Esophagus squamous epithelium (tissue), 5 donors: ENCODE data around the gene CAP2. TPM values are rescaled to one million over a fixed set of nuclear protein-coding genes. Genes with fewer than 3 reads are reported as not detected.

Experiments
- DNase-seq: peaks from one replicate; lab custom pipeline; 2025; lab: John Stamatoyannopoulos, UW
- H3K27ac ChIP-seq, 4 donors: fragments of 200-600 bp; sonication (generic); one replicate each; pipeline ENCODE4 v1.5.1; 2016 to 2019; ENCODE audit warnings: mild to moderate bottlenecking in 1 of 4
- H3K27me3 ChIP-seq, 4 donors: fragments of 200-600 bp; sonication (generic); 1 replicate in 3 of 4; 2 replicates in 1 of 4; pipeline versions ENCODE4 v1.5.1 to v1.6.0; 2017 to 2021; ENCODE audit warnings: antibody characterized with exemption in 1 of 4
- H3K36me3 ChIP-seq, 3 donors: fragments of 200-600 bp; sonication (generic); one replicate each; pipeline ENCODE4 v1.5.1; 2016 to 2019
- H3K4me1 ChIP-seq, 3 donors: fragments of 200-600 bp; sonication (generic); one replicate each; pipeline ENCODE4 v1.5.1; 2017 to 2019
- H3K4me3 ChIP-seq, 4 donors: fragments of 200-600 bp; sonication (generic); 1 replicate in 3 of 4; 2 replicates in 1 of 4; pipeline ENCODE4 v1.5.1; 2016 to 2019; ENCODE audit warnings: mild to moderate bottlenecking in 2 of 4, moderate library complexity in 1 of 4
- H3K9me3 ChIP-seq, 3 donors: fragments of 200-600 bp; sonication (generic); one replicate each; pipeline ENCODE4 v1.5.1; 2016 to 2019
- POLR2A ChIP-seq, 4 donors: fragments of 450-650 bp; IDR thresholded peaks; one replicate each; pipeline ENCODE4 v1.6.1; 2017; ENCODE audit warnings: antibody characterized with exemption in 4 of 4, mild to moderate bottlenecking in 4 of 4, moderate library complexity in 3 of 4
- WGBS, 2 donors: methylation state at CpG; one replicate each; pipeline ENCODE4 v1.1.5; 2018; 5-methylcytosine and 5-hydroxymethylcytosine counted together
- intact Hi-C: fragments of 100-400 bp; cut with DNase I; formaldehyde crosslinking; loops from one replicate; pipeline ENCODE4 v1.15.0; 2022
- total RNA-seq, 4 donors: library from RNA; depleted of rRNA; stranded (reverse); fragments of >200 nt; gene quantifications; one replicate each; pipeline ENCODE4 v1.1.0, GENCODE V29; 2016
- TF ChIP-seq, protein P1 (sequence below), 6 experiments: fragments of 450-650 bp in 4 of 6; fragments of 200-600 bp in 2 of 6; sonication (generic) in 2 of 6; IDR thresholded peaks; one replicate each; pipeline ENCODE4 v1.5.1; 2016 to 2019; ENCODE audit warnings: antibody characterized with exemption in 6 of 6, mild to moderate bottlenecking in 4 of 6, moderate library complexity in 4 of 6
- donor health status: DM: yes; HTN: yes; CAD: no.

Gene CAP2
- total RNA-seq, 4 donors from 2014 or later = 2.0 to 5.5 (median 2.7) TPM

DNA sequence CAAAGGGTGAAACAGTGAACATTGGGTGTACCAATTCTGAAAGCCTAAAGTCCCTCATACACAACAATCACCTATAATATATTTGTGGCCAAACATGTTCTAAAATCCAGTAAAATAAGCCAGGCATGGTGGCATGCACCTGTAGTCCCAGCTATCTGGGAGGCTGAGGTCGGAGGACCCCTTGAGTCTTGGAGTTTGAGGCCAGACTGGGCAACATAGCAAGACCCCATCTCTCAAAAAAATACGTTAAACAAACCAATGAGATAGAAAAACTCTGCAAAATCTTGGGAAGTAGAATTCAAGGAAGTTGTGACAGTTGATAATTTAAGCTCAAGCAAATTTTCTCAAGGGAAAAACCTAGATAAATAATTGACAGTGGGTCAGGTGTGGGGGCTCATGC lies 92.6 kb downstream of the CAP2 start:
- no peak overlapping the region for H3K4me3 ChIP-seq
- intact Hi-C loops = no loop called here
- no peaks in the 10 kb centered on the region for H3K36me3 ChIP-seq
- DNase-seq = no peak
- TF ChIP-seq, protein P1, sequence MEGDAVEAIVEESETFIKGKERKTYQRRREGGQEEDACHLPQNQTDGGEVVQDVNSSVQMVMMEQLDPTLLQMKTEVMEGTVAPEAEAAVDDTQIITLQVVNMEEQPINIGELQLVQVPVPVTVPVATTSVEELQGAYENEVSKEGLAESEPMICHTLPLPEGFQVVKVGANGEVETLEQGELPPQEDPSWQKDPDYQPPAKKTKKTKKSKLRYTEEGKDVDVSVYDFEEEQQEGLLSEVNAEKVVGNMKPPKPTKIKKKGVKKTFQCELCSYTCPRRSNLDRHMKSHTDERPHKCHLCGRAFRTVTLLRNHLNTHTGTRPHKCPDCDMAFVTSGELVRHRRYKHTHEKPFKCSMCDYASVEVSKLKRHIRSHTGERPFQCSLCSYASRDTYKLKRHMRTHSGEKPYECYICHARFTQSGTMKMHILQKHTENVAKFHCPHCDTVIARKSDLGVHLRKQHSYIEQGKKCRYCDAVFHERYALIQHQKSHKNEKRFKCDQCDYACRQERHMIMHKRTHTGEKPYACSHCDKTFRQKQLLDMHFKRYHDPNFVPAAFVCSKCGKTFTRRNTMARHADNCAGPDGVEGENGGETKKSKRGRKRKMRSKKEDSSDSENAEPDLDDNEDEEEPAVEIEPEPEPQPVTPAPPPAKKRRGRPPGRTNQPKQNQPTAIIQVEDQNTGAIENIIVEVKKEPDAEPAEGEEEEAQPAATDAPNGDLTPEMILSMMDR (IDR thresholded peaks at IDR 0.05) = no peak
- H3K9me3 ChIP-seq = no peaks in the 10 kb centered on the region
- no peak overlapping the region for H3K27ac ChIP-seq
- H3K27me3 ChIP-seq = no peaks in the 10 kb centered on the region
- H3K4me1 ChIP-seq = peaks cover 0 to 4% (median 0%) of the 10 kb centered on the region in 3 donors
- WGBS, 2 donors = 75 to 83% methylated on average over 2 of the region's 2 CpGs

DNA sequence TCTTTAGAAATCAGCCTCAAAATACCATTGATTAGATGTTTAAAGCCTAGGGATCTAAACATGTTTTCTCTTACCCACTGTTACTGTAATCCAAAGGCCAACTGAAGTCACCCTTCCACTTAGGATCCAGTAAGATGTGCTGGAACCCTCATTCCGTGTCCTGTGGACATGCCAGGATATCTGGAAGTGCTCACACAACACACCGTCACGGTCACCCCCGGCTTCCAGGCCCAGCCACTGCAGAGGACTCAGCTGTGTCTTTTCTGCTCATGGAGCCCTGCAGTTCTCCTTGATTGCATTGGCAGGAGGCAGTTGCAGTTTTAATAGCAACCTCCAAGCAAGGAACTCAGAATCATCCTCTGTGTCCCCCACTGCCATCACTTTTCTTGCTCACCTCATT lies 93.3 kb downstream of the CAP2 start:
- H3K27me3 ChIP-seq = no peaks in the 10 kb centered on the region
- H3K36me3 ChIP-seq = no peaks in the 10 kb centered on the region
- H3K9me3 ChIP-seq = no peaks in the 10 kb centered on the region
- H3K4me3 ChIP-seq = no peak overlapping the region
- no peak overlapping the region for H3K27ac ChIP-seq
- TF ChIP-seq POLR2A (IDR thresholded peaks at IDR 0.05) = no peak
- TF ChIP-seq, protein P1 (IDR thresholded peaks at IDR 0.05) = no peak
- intact Hi-C loops = no loop called here
- WGBS, 2 donors = 95 to 98% methylated on average over 4 of the region's 4 CpGs
- peaks cover 0 to 11% (median 0%) of the 10 kb centered on the region in 3 donors for H3K4me1 ChIP-seq
- DNase-seq = no peak

DNA sequence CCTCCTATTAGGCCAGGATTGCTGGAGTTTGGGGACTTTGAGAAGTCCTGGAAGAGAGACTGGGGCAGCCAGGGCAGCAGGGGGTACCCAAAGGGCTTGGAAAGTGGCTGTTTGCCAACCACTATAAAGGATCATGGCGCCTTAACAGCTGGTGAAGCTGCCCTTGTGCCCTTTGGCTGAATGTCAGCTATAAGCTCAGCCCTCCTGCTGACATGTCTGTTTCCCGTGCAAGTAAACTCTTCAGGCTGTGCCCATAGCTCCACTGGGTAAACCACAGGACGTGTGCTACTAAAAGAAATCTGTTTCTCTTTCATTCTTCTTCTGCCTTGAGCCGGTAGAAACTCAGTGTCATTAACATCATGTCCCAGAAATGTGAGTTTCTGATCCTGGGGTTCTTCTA lies 97.3 kb downstream of the CAP2 start:
- TF ChIP-seq, protein P1 (IDR thresholded peaks at IDR 0.05) = no peak
- TF ChIP-seq POLR2A (IDR thresholded peaks at IDR 0.05) = no peak
- DNase-seq = no peak
- no peaks in the 10 kb centered on the region for H3K36me3 ChIP-seq
- peak overlapping the region in 2 of 4 donors; percentile 35 to 61 for H3K27ac ChIP-seq
- H3K4me3 ChIP-seq = no peak overlapping the region
- no peaks in the 10 kb centered on the region for H3K27me3 ChIP-seq
- H3K4me1 ChIP-seq = peaks cover 0 to 32% (median 0%) of the 10 kb centered on the region in 3 donors
- intact Hi-C loops = no loop called here
- no peaks in the 10 kb centered on the region for H3K9me3 ChIP-seq
- whole genome bisulfite sequencing, 2 donors = 48 to 81% methylated on average over 3 to 4 of the region's 4 CpGs

DNA sequence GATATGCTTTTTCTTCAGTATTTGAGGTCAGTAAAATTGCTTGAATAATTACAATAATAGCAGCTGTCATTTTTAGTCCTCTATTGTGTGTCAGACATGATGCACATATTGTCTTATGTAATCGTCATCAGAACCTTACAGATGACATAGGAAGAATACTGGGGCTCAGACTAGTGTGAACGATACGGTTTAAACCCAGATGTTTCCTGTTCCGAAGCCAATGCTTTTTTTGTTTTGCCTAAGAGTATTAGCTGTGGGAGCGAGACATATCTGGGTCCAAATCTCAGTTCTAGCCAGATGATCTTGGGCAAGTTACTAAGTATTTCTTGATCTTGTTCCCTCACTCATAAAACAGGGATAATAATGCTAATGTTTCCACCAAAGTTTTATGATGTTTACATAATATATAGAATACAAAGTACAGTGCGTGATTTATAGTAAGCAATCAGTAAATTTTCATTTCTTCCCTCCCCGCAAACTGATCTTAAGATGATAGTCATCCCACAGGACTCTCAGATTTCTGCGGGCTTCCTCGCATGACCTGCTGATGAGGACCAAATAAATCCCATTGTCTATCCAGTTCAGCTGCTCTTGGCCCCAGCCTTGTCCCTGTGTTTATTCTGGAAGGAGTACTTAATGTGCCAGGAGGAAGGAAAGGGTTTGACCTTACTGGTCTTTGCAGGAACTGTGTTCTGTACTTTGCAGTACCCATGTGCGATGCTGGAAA lies 98.2 kb downstream of the CAP2 start:
- Histone ChIP-seq H3K36me3 (no peaks in the 10 kb centered on the region), H3K9me3 (no peaks in the 10 kb centered on the region), H3K27me3 (no peaks in the 10 kb centered on the region), H3K4me1 (peaks cover 0 to 32% (median 0%) of the 10 kb centered on the region in 3 donors), H3K4me3 (no peak overlapping the region), H3K27ac (peak overlapping the region in 3 of 4 donors; percentile 19 to 61 (median 54))
- TF ChIP-seq, protein P1 (IDR thresholded peaks at IDR 0.05) = no peak
- no peak for DNase-seq
- intact Hi-C loops = no loop called here
- WGBS, 2 donors = 73 to 74% methylated on average over 10 of the region's 10 CpGs

DNA sequence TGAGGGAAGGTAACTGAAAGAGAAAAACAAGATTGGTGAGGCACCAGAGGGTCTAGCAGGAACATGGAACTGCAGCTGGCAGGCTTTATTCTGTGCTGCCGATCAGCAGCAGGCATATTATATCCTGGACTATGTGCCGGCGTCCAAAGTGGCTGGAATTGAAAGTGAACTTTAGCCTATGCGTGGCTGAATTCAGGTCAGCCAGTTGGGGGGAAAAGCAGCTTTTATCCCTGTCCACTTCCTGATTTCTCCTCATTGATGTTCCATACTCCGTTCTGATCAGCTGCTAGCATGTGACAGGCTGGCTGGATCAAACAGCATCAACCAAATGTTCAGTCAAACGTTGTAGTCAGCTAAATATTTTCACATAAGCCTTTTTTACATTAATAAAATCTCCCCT lies 99.0 kb downstream of the CAP2 start:
- intact Hi-C loops = no loop called here
- TF ChIP-seq, protein P1 (IDR thresholded peaks at IDR 0.05) = no peak
- 51 to 62% methylated on average over 6 of the region's 6 CpGs for WGBS, 2 donors
- no peaks in the 10 kb centered on the region for H3K9me3 ChIP-seq
- DNase-seq = no peak
- H3K27ac ChIP-seq = peak overlapping the region in 3 of 4 donors; percentile 1 to 79 (median 61)
- no peaks in the 10 kb centered on the region for H3K36me3 ChIP-seq
- H3K4me3 ChIP-seq = peak overlapping the region in 1 of 4 donors; percentile 26
- peaks cover 0 to 32% (median 0%) of the 10 kb centered on the region in 3 donors for H3K4me1 ChIP-seq
- no peaks in the 10 kb centered on the region for H3K27me3 ChIP-seq
